Ishikawa (cell line): Measurements from ENCODE around the gene PLA2G4D.

Experiments used
- CEBPB ChIP-seq: IDR thresholded peaks from 2 replicates; pipeline ENCODE4 v1.6.1; 2012
- CREB1 ChIP-seq: IDR thresholded peaks from 2 replicates; pipeline ENCODE4 v1.6.1; 2012; ENCODE audit warnings: low read depth
- EGR1 ChIP-seq: IDR thresholded peaks from 2 replicates; pipeline ENCODE4 v1.6.1; 2012
- EP300 ChIP-seq: IDR thresholded peaks from 2 replicates; pipeline ENCODE4 v1.6.1; 2012; ENCODE audit warnings: borderline replicate concordance
- FOXM1 ChIP-seq: IDR thresholded peaks from 2 replicates; pipeline ENCODE4 v1.6.1; 2012; ENCODE audit warnings: low read depth, borderline replicate concordance
- MAX ChIP-seq: IDR thresholded peaks from 2 replicates; pipeline ENCODE4 v1.6.1; 2012
- NFIC ChIP-seq: IDR thresholded peaks from 2 replicates; pipeline ENCODE4 v1.6.1; 2012
- RAD21 ChIP-seq: IDR thresholded peaks from 2 replicates; pipeline ENCODE4 v1.6.1; 2012; ENCODE audit warnings: low read depth
- REST ChIP-seq: IDR thresholded peaks from 2 replicates; pipeline ENCODE4 v1.6.1; 2012; ENCODE audit warnings: low read depth, mild to moderate bottlenecking
- TAF1 ChIP-seq: IDR thresholded peaks from 2 replicates; pipeline ENCODE4 v1.6.1; 2012; ENCODE audit warnings: low read depth, mild to moderate bottlenecking
- TCF12 ChIP-seq: IDR thresholded peaks from 2 replicates; pipeline ENCODE4 v1.6.1; 2012; ENCODE audit warnings: low read depth
- TEAD4 ChIP-seq: IDR thresholded peaks from 2 replicates; pipeline ENCODE4 v1.6.1; 2012
- USF1 ChIP-seq: IDR thresholded peaks from 2 replicates; pipeline ENCODE4 v1.6.1; 2012
- YY1 ChIP-seq: IDR thresholded peaks from 2 replicates; pipeline ENCODE4 v1.6.1; 2012; ENCODE audit warnings: low read depth
- ZBTB7A ChIP-seq: IDR thresholded peaks from 2 replicates; pipeline ENCODE4 v1.6.1; 2012; ENCODE audit warnings: low read depth

PLA2G4D gene

GRCh38 chr15:42035435-42035761 lies 59.0 kb downstream of the PLA2G4D start:
- TF ChIP-seq CEBPB (0 out of 2 replicates have a peak, but pooled peaks have one; percentile 18), MAX (no peak), NFIC (no peak)

- no peak for TF ChIP-seq RAD21
- TF ChIP-seq FOXM1 = no peak
- TF ChIP-seq REST = no peak
- TF ChIP-seq CEBPB = no peak
- no peak for TF ChIP-seq USF1
- no peak for TF ChIP-seq ZBTB7A
- TF ChIP-seq MAX = no peak
- no peak for TF ChIP-seq EGR1
- no peak for TF ChIP-seq EP300
- no peak for TF ChIP-seq TAF1
- no peak for TF ChIP-seq NFIC
- TF ChIP-seq YY1 = no peak
- TF ChIP-seq CREB1 = no peak
- no peak for TF ChIP-seq TEAD4
- TF ChIP-seq TCF12 = no peak
These were observed 59.5 kb downstream of the PLA2G4D start for GRCh38 chr15:42034628-42035434.

GRCh38 chr15:42033214-42033873 lies 61.0 kb downstream of the PLA2G4D start:
- TF ChIP-seq USF1 (no peak), FOXM1 (no peak), CEBPB (no peak), TEAD4 (no peak), EP300 (no peak), RAD21 (no peak), MAX (no peak), TCF12 (no peak), EGR1 (no peak), ZBTB7A (no peak), YY1 (no peak), REST (no peak), TAF1 (no peak), CREB1 (no peak), NFIC (no peak)

GRCh38 chr15:42032376-42033213 lies 61.8 kb downstream of the PLA2G4D start:
- no peak for TF ChIP-seq EP300
- TF ChIP-seq RAD21 = no peak
- no peak for TF ChIP-seq MAX
- no peak for TF ChIP-seq TEAD4
- no peak for TF ChIP-seq REST
- no peak for TF ChIP-seq NFIC
